Activated naive CD8-positive, alpha-beta T cell (primary cell): ENCODE results near the gene RAB1A.
"Not testable (repeated sequence)": the region's sequence is repeated elsewhere in the genome, so short reads cannot be mapped to it uniquely, and the experiment has no call there.

Experiments used
- H3K27ac Mint-ChIP-seq: one replicate; pipeline ENCODE4 v1.8.0; 2021; ENCODE audit warnings: mixed read lengths
- H3K27me3 Mint-ChIP-seq: one replicate; pipeline ENCODE4 v1.8.0; 2021; ENCODE audit warnings: mixed read lengths
- H3K36me3 Mint-ChIP-seq: one replicate; pipeline ENCODE4 v1.8.0; 2021; ENCODE audit warnings: mixed read lengths
- H3K4me1 Mint-ChIP-seq: one replicate; pipeline ENCODE4 v1.8.0; 2021; ENCODE audit warnings: low read depth, mixed read lengths
- H3K4me3 Mint-ChIP-seq: one replicate; pipeline ENCODE4 v1.8.0; 2021; ENCODE audit warnings: mild to moderate bottlenecking, mixed read lengths
- H3K9me3 Mint-ChIP-seq: one replicate; pipeline ENCODE4 v1.8.0; 2021; ENCODE audit warnings: low read depth, mixed read lengths

Gene RAB1A

DNA sequence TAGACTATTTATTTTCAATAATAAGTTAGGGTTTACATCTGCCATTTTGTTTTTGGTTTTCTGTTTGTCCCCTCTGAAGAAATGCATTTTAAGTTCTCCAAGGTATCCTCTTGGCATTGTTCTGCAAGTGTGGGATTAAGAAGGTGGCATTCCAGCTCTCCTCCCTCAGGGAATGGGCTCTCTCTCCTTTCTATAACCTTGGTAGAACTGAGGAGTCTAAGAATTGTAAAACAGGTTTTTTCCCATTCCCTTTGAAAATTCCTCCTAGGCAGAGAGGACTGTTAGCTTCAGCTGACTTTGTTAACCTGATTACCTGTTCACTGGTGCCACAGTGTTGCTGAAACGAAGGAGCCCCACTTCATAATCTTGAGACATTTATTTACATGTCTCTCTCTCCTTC is 26.1 kb upstream of the RAB1A start:
- no peaks in the 10 kb centered on the region for H3K9me3 Mint-ChIP-seq
- no peak overlapping the region for H3K4me3 Mint-ChIP-seq
- no peaks in the 10 kb centered on the region for H3K27me3 Mint-ChIP-seq
- H3K36me3 Mint-ChIP-seq = no peaks in the 10 kb centered on the region
- no peak overlapping the region for H3K27ac Mint-ChIP-seq
- H3K4me1 Mint-ChIP-seq = peaks cover 6% of the 10 kb centered on the region

DNA sequence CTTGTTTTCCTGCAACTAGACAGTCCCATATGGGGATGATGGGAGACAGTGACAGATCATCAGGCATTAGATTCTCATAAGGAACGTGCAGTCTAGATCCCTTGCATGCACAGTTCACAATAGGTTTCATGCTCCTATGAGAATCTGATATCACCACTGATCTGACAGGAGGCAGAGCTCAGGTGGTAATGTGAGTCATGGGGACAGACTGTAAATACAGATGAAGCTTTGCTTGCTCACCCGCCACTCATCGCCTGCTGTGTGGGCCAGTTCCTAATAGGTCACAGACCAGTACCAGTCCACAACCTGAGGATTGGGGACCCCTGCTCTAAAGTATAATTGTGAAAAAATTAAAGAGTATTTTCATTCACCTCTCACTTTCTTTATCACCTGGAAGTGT is 23.6 kb upstream of the RAB1A start:
- no peaks in the 10 kb centered on the region for H3K36me3 Mint-ChIP-seq
- H3K27ac Mint-ChIP-seq = no peak overlapping the region
- no peaks in the 10 kb centered on the region for H3K4me1 Mint-ChIP-seq
- no peaks in the 10 kb centered on the region for H3K27me3 Mint-ChIP-seq
- no peak overlapping the region for H3K4me3 Mint-ChIP-seq
- H3K9me3 Mint-ChIP-seq = no peaks in the 10 kb centered on the region

DNA sequence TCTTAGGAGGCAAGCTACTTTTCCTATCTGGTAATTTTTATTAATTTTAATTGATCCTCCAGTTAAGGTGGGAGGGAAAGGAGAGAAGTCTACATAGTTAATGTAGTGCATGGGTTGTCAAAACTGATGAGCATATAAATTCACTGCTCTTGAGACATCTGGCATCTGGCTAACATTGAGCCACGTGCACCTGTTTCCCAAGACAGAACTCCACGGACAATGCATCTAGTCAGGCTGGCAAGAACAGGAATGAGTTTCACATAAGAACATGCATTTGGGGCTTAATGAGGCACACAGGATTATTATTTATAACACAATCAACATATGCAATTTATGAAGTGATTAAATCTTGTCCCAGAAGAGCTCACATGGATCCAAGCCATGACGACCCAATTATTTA is 16.2 kb upstream of the RAB1A start:
- peaks cover 4% of the 10 kb centered on the region for H3K27me3 Mint-ChIP-seq
- no peaks in the 10 kb centered on the region for H3K4me1 Mint-ChIP-seq
- H3K4me3 Mint-ChIP-seq = no peak overlapping the region
- no peaks in the 10 kb centered on the region for H3K36me3 Mint-ChIP-seq
- H3K27ac Mint-ChIP-seq = no peak overlapping the region
- no peaks in the 10 kb centered on the region for H3K9me3 Mint-ChIP-seq

DNA sequence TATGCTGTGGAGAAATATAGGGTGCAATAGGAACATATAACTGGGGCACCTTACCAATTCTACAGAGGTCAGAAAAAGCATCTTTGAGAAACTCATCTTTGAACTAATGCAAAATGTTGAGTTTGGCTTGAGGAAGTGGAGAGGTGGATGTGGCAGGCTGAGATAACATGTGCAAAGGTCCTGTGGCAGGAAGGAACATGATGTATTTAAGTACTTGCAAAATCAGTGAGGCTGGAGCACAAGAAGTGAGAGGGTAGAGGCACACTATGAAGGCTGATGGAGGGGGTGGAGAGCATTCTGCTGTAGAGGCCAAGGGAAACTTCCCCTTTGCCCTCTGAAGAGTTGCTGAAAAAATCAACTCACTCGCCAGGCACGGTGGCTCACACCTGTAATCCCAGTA is 14.7 kb upstream of the RAB1A start:
- no peak overlapping the region for H3K4me3 Mint-ChIP-seq
- H3K27me3 Mint-ChIP-seq = peaks cover 4% of the 10 kb centered on the region
- H3K9me3 Mint-ChIP-seq = no peaks in the 10 kb centered on the region
- H3K27ac Mint-ChIP-seq = no peak overlapping the region
- no peaks in the 10 kb centered on the region for H3K36me3 Mint-ChIP-seq
- no peaks in the 10 kb centered on the region for H3K4me1 Mint-ChIP-seq

DNA sequence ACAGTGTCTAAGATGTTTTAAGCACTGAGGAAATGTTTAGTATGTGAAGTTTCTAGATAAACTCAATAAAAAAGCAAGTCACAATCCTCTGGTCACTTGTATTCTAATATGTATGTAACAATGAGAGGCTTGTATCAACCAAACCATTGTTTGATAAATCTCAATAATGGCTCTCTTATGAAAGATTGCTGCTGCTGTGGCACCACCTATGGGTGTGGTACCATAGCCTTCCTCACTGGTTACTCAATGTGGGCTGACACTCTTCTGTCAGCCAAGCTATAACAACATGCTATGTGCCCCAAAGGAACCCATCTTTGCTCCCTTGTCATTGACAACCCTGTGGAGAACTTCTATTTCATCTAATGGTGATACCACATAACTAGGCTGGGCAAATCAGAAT is 12.6 kb upstream of the RAB1A start:
- Mint-ChIP-seq H3K36me3 (no peaks in the 10 kb centered on the region), H3K27me3 (peaks cover 4% of the 10 kb centered on the region), H3K4me1 (no peaks in the 10 kb centered on the region), H3K27ac (no peak overlapping the region), H3K4me3 (no peak overlapping the region), H3K9me3 (no peaks in the 10 kb centered on the region)

DNA sequence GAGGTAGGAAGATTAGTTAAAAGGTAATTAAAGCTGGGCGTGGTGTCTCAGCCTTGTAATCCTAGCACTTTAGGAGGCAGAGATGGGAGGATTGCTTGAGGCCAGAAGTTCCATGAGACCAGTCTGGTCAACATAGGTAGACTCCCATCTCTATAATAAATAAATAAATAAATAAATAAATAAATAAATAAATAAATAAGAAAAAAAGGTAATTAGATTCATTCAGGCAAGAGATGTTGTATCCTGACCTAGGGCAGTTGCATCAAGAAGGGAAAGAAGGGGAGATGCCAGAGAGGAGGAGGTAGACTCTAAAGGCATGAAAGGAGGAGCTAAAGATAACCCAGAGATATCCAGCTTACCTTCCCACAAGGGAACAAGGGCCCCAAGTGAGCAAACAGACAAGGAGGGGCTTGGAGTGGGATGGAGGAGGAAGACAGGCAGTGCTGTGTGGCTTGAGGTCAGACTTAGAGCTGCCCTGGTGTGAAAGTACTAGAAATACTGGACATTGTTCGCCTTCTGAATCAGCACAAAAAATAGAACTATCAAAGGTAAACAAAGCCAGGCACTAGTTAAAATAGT is 7.4 kb upstream of the RAB1A start:
- no peaks in the 10 kb centered on the region for H3K36me3 Mint-ChIP-seq
- no peaks in the 10 kb centered on the region for H3K4me1 Mint-ChIP-seq
- H3K27me3 Mint-ChIP-seq = no peaks in the 10 kb centered on the region
- H3K9me3 Mint-ChIP-seq = no peaks in the 10 kb centered on the region
- H3K4me3 Mint-ChIP-seq = no peak overlapping the region
- no peak overlapping the region for H3K27ac Mint-ChIP-seq

GRCh38 chr2:65136253-65136652 is 6.3 kb upstream of the RAB1A start:
- Mint-ChIP-seq H3K36me3 (no peaks in the 10 kb centered on the region), H3K27me3 (no peaks in the 10 kb centered on the region), H3K9me3 (no peaks in the 10 kb centered on the region), H3K4me3 (no peak overlapping the region), H3K27ac (no peak overlapping the region), H3K4me1 (peaks cover 1% of the 10 kb centered on the region)

DNA sequence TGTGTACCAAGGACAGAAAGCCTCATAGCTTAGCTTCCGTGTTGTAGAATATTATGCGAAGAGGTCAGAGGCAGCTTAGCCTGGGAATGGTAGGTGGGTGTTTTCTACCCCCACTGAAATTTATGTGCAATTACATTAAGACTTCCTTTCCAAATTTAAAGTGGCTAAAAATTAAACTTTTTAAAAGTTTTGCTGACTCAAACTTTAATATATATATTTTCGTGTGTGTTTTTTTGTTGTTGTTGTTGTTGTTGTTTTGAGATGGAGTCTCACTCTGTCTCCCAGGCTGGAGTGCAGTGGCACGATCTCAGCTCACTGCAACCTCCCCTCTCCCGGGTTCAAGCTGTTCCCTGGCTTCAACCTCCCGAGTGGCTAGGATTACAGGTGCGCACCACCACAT is 4.3 kb upstream of the RAB1A start:
- H3K4me1 Mint-ChIP-seq = peaks cover 8% of the 10 kb centered on the region
- H3K9me3 Mint-ChIP-seq = no peaks in the 10 kb centered on the region
- H3K36me3 Mint-ChIP-seq = no peaks in the 10 kb centered on the region
- H3K4me3 Mint-ChIP-seq = no peak overlapping the region
- no peaks in the 10 kb centered on the region for H3K27me3 Mint-ChIP-seq
- H3K27ac Mint-ChIP-seq = no peak overlapping the region

DNA sequence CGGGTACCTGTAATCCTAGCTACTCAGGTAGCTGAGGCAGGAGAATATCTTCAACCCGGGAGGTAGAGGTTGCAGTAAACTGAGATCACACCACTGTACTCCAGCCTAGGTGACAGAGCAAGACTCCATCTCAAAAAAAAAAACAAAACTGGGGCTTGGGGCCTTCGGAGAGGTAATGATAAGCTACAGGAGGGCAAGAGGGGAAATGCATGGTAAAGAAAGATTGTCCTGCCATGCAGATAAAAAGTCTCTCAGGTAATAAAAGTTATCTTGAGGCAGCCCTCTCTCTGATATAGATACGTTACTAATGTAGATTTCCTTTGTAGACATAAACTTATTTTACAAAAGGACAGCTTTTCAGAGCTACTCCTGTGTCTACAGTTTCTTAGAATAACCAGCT is 3.7 kb upstream of the RAB1A start:
- no peaks in the 10 kb centered on the region for H3K27me3 Mint-ChIP-seq
- peaks cover 12% of the 10 kb centered on the region for H3K4me1 Mint-ChIP-seq
- H3K36me3 Mint-ChIP-seq = no peaks in the 10 kb centered on the region
- H3K9me3 Mint-ChIP-seq = no peaks in the 10 kb centered on the region
- H3K27ac Mint-ChIP-seq = no peak overlapping the region
- H3K4me3 Mint-ChIP-seq = no peak overlapping the region

GRCh38 chr2:65132930-65133329 is 3.0 kb upstream of the RAB1A start:
- not testable (repeated sequence) for H3K36me3 Mint-ChIP-seq, H3K9me3 Mint-ChIP-seq, H3K27me3 Mint-ChIP-seq, H3K27ac Mint-ChIP-seq, H3K4me3 Mint-ChIP-seq
- H3K4me1 Mint-ChIP-seq = peaks cover 18% of the 10 kb centered on the region

DNA sequence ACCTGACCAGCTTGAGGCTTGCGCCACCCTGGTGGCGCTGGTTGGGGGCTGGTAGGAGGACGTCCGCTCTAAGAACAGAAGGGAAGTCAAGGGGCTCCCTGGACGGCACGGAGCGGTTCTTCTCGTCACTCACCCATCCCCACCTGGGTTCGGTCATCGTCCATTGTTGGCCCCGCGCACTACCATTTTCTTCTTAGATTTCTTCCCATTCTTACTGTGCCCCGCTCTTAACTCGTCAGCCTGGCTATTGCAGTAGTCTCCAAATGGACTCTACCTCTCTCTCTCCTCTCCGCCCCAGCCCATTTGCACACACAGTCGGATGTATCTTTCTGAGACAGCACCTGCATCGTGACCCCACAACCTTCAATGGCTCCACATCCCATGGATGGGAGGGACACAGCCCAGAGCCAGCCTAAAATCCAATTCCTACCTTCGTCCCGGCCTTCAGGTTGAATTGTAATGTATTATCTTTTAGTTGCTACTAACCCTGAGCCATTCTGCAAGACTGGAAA is 814 bp upstream of the RAB1A start:
- H3K4me1 Mint-ChIP-seq = peaks cover 38% of the 10 kb centered on the region
- H3K36me3 Mint-ChIP-seq = peaks cover 4% of the 10 kb centered on the region
- peak overlapping the region; percentile 88 for H3K27ac Mint-ChIP-seq
- no peaks in the 10 kb centered on the region for H3K27me3 Mint-ChIP-seq
- H3K4me3 Mint-ChIP-seq = peak overlapping the region; percentile 97
- H3K9me3 Mint-ChIP-seq = no peaks in the 10 kb centered on the region

GRCh38 chr2:65129286-65129825 is 550 bp downstream of the RAB1A start:
- Mint-ChIP-seq H3K9me3 (no peaks in the 10 kb centered on the region), H3K27ac (peak overlapping the region; percentile 96), H3K4me1 (peaks cover 48% of the 10 kb centered on the region), H3K27me3 (no peaks in the 10 kb centered on the region), H3K4me3 (peak overlapping the region; percentile 97), H3K36me3 (peaks cover 6% of the 10 kb centered on the region)

DNA sequence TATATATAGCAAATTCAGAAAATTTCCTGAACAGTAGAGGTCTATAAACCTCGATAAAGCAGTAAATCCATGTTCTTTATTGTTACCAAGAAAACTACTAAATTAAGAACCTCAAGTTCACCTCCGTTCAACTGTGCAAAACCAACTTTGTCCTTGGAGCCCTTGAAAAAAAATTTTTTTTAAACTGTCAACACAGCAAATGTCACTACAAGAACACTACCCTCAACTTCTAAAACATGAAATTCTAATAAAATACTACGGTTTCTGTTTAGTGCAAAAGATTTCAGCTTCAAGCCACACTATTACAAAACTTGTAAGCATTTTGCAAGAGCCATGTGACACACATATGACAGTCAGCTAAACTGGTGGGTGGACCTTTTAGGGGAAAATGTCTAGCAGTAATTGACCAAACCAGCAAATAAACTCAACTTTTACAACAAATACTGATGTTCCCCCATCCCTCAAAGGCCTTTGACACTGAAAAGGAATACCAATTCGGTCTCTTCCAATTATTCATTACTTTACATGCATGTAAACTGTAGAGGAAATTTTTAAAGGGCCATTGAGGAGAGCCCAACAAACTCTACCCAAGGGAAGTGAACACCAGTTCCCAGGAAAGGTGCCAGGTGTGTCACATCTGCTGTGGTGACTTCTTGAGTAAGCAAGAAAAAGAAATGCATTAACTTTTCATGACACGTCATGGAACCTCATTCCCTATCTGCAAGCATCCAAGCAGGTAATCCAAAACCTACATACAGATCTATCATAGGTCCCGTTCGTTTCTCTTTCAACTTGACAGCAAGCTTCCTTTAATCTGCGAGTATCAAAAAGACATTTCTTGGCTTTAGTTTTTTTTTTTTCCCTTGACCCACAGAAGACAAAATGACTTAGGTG is 1.4 kb downstream of the RAB1A start:
- peaks cover 6% of the 10 kb centered on the region for H3K36me3 Mint-ChIP-seq
- peak overlapping the region; percentile 97 for H3K4me3 Mint-ChIP-seq
- peaks cover 50% of the 10 kb centered on the region for H3K4me1 Mint-ChIP-seq
- H3K27me3 Mint-ChIP-seq = no peaks in the 10 kb centered on the region
- peak overlapping the region; percentile 96 for H3K27ac Mint-ChIP-seq
- no peaks in the 10 kb centered on the region for H3K9me3 Mint-ChIP-seq

DNA sequence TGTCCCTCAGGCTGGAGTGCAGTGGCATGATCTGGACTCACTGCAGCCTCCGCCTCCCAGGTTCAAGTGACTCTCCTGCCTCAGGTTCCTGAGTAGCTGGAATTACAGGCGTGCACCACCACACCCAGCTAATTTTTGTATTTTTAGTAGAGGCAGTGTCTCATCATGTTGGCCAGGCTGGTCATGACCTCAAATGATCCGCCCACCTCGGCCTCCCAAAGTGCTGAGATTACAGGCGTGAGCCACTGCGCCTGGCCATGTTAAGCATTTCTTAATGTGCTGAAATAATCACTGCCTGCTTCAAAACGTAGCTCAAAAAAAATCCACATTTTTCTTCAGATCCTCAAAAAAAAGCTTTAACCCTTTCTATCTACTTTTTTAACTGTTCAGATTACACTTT is 4.4 kb downstream of the RAB1A start:
- not testable (repeated sequence) for H3K4me3 Mint-ChIP-seq, H3K27ac Mint-ChIP-seq, H3K36me3 Mint-ChIP-seq, H3K27me3 Mint-ChIP-seq, H3K9me3 Mint-ChIP-seq
- peaks cover 65% of the 10 kb centered on the region for H3K4me1 Mint-ChIP-seq

DNA sequence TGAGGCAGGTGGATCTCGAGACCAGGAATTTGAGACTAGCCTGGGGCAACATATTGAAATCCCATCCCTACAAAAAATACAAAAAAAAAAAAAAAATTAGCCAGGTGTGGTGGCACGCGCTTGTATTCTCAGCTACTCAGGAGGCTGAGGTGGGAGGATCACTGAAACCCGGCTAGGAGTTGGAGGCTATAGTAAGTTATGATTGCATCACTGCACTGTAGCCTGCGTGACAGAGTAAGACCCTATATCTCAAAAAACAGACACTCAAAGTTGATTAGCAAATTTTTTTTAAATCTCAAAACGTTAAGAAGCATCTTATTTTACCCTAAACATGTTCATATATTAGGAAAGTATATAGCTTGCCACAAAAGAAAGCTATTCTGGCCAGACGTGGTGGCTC is 7.6 kb downstream of the RAB1A start:
- no peaks in the 10 kb centered on the region for H3K9me3 Mint-ChIP-seq
- peaks cover 6% of the 10 kb centered on the region for H3K36me3 Mint-ChIP-seq
- H3K4me3 Mint-ChIP-seq = no peak overlapping the region
- no peak overlapping the region for H3K27ac Mint-ChIP-seq
- H3K27me3 Mint-ChIP-seq = no peaks in the 10 kb centered on the region
- H3K4me1 Mint-ChIP-seq = peaks cover 66% of the 10 kb centered on the region
